Measurements from ENCODE around the gene TKFC. TPM values are rescaled to one million over a fixed set of nuclear protein-coding genes. Genes with fewer than 3 reads are reported as not detected.

The TKFC gene
- total and polyA plus RNA-seq, 9 of the 15 experiments (the other 6 are each of a cell fraction or from before 2014, with no cell fraction given): 2.0 to 61.7 (median 28.5) TPM

- peak; percentile 16; the same call in 1 of the 2 replicates for TF ChIP-seq CXXC5 (CRISPR knock-in tag; IDR thresholded peaks at IDR 0.05)
- peak; percentile 80; the same call in 1 of the 2 replicates for TF ChIP-seq ZNF592 (IDR thresholded peaks at IDR 0.05)
- TF ChIP-seq XRCC5 (IDR thresholded peaks at IDR 0.05; ENCODE audit: low read depth, low read length): peak; percentile 65; the same call in 1 of the 2 replicates
- TF ChIP-seq TCF7 (IDR thresholded peaks at IDR 0.05; ENCODE audit: borderline replicate concordance): no peak
- TF ChIP-seq ARID4B (CRISPR knock-in tag; IDR thresholded peaks at IDR 0.05): 0 out of 2 replicates have a peak, but pooled peaks have one; percentile 48
Measured at GRCh38 chr11:61336171-61336935, 3.3 kb downstream of the TKFC start (continued).

Measured in K562 (cell line).